LHCN-M2 (cell line): ENCODE measurements around the gene NSUN3. TPM values are rescaled to one million over a fixed set of nuclear protein-coding genes. Genes with fewer than 3 reads are reported as not detected.

Experiments
- DNase-seq: peaks from one replicate; pipeline ENCODE4 v3.0.0-alpha.2; 2012; ENCODE audit warnings: low read depth
- total RNA-seq: library from RNA; depleted of rRNA; stranded (reverse); fragments of >200 nt; gene quantifications from 2 replicates; pipeline ENCODE4 v1.2.3, GENCODE V29; 2014

Gene NSUN3
- total RNA-seq, 1 experiment from 2014 or later, result 9.0 TPM

DNA sequence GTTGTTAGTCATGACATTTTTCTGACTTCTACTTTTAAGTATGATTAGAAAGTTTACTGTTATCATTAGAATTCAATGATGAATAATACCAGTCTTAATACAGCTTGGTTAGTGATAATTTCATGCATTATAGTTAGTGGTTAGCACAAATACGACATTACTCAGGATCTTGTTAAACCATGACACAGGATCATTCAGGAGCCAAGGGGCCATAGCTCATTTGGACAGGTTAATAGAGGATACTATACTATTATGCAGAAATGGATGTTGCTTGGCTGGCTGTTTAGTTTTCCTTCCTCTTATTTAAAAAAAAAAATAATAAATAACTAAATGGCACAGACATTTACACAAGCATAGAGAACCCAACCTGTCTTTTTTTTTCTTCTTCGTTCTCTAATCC is 55.5 kb downstream of the NSUN3 start:
- DNase-seq, result no peak

DNA sequence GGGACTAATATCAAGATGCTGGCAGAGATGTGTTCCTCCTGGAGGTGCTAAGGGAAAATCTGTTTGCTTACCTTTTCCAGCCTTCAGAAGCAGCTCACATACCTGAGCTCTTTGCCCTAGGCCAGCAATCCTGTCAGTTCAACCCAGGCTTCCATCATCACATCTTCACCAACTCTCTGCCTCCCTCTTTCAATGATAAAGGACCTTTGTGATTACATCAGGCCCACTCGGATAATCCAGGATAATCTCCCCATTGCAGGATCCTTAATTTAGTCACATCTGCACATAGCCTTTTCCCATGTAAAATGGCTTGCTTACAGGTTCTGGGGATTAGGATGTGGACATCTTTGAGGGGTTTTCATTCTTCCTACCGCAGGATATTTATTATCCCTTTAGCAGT is 58.3 kb downstream of the NSUN3 start:
- DNase-seq, result no peak

DNA sequence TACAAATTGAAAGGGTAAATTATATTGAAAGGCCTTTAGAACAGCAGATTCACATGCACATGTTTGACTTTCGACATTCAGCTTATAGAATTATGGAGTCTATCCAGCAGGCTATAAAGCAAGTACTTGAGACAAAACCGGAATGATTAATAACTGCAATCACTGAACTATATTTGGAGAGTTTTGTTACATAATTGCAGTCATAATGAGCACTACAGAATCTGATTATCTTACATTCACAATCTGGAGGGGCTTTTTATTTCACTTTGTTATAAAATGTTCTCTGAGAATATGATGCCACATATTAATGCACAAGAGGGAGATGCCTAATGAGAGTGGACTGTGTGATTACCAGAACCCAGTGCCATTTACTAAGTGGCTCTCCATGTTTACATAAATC is 64.3 kb downstream of the NSUN3 start:
- DNase-seq, result no peak

DNA sequence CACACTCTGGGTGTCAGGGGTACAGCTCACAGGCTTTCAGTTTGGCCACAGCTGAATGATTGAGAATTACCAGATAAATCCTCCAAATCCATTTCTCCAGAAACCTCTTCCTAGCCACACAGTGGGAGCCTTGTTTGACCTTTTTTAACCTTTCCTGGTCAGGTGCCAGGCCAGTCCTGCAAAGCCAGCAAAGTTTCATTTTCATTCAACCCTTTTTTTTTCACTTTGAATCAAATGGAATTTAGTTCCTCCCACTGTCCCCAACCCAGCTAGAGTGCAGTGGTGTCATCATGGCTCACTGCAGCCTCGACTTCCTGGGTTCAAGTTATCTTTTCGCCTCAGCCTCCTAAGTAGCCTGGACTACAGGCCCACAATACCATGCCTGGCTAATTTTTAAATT is 67.8 kb downstream of the NSUN3 start:
- peak; percentile 4 for DNase-seq

DNA sequence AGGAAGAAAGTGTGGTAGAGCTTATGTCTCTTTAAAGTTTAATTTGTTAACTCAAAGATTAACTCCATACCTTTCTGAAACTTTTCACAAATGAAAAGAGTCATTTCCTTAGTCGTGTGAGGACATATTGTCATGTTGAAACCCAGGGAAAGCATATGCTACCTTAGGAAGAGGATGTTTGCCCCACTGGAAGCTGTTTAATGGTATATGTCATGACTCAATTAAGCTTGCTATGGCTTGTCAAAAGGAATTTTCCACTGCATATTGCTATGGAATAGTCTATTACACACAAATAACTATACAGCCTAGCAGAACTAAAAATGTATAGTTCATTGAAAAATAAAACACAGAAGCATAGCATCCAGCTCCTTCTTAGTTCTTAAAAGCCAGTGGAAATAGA is 69.9 kb downstream of the NSUN3 start:
- no peak for DNase-seq

DNA sequence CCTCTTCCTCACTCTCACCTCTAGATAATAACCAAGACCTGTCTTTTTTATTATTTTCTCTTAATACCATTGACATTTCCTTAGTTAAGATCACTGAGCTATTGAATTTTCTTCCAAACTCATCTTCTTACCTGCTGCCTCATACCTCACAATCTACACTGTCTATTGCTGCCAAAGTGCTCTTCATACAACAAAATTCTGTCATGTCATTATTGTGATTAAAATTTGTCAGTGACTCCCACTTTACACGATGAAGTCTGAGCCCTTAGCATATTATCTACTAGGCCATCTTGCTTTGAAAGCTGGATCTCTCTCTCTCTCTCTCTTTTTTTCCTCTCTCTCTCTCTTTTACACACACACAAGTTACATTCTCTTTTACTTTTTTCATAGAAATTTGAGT is 73.3 kb downstream of the NSUN3 start:
- DNase-seq, result no peak

DNA sequence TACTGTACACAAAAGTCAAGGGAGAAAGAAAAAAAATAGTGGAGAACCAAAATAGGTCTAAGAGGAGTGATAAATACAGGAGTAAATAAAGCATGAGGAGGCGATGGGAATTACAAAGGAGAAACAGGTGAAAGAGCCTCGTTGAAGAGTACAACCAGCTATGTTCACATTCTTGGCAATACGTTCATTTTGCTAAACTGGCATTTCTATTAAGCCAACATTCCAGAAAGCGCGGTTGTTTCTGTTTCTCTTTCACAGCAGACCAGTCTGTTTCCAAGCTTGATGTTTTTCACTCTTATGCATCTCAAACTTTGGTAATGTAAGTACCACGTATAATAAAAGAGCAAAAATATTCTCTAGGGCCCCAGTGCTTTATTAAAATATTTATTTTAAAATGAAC is 74.5 kb downstream of the NSUN3 start:
- peak; percentile 35 for DNase-seq

DNA sequence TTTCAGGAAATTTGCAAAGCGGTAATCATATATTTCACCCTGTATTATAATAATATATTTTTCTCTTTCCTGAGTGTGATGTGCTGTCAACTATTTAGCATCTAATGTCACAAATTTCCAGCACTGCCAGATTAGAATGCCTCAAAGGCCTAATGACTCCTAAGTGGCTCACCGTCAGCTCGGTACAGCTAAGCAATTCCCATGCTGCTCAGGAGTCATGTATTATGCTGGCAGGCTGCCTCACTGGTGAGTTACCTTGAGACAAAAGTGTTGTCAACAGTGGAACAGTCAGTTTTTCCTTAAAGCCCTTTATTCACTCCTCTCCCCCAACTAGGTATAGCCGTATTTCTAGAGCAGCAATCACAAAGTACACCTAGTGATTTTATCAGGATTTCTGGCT is 83.6 kb downstream of the NSUN3 start:
- DNase-seq, result no peak

DNA sequence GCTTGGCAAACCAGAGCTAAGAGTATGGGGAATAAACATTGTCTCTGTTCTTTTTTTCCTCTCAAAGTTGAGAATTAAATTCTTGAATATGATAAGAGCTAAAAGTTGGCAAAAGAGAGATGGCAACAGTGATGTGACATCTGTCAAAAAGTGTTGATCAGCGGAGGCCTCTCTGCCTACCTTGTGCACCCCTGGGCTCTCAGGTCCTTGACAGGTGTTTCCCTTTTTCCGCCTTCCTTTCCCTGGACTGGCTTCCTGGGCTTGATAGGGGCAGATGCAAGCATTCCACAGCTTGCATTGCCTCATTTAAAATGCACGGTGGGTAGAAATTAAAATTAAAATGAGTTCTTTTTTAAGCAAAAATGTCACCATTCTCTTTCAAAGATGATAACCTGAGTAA is 84.2 kb downstream of the NSUN3 start:
- no peak for DNase-seq

DNA sequence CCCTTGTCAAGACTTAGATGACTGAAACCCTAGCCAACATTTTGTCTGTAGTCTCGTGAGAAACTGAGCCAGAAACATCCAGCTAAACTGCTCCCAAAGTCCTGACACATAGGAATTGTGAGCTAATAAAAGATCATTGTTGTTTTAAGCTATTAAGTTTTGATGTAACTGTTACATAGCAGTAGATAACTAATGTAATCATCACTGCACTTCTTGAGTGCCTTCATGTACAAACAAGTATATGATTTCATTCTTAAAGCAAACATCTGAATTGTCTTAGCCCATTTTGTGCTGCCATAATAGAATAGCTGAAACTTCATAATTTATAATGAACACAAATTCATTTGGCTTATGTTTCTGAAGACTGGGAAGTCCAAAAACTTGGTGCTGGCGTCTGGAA is 87.3 kb downstream of the NSUN3 start:
- no peak for DNase-seq

DNA sequence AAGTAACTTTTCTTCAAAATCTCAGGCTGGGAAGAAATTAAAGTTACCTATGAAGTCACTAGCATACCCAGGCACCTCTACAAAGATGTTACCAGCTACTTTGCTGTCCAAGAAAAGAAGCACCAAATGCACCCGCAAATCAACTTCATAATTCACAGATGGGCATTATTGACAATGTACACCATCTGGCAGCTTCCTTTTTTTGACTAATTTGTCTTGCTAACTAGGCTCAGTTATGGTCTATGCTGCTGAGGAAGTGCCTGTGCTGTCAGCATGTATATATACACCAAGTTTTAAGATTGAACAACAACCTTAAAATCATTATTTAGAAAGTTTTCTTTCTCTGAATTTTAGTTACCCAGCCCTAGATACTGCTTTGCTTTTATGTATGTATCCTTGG is 93.8 kb downstream of the NSUN3 start:
- no peak for DNase-seq

DNA sequence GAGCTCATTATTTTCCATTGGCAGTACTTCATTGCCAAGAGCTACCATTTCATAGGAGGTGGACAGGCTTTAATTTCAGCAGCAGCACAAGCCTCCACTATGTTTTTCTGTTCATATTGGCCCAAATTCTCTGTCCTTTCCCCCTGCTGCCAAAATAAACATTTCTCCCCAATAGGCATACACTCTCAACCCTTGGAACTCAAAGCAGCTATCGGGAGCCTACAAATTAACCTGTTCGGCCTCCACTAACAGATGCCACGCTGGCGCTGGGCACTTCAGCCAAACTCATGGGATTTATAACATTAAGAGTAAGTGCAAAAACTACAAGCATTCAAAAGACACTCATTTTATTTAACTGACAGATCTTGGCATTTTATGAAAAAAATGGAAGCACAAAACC is 95.7 kb downstream of the NSUN3 start:
- no peak for DNase-seq

DNA sequence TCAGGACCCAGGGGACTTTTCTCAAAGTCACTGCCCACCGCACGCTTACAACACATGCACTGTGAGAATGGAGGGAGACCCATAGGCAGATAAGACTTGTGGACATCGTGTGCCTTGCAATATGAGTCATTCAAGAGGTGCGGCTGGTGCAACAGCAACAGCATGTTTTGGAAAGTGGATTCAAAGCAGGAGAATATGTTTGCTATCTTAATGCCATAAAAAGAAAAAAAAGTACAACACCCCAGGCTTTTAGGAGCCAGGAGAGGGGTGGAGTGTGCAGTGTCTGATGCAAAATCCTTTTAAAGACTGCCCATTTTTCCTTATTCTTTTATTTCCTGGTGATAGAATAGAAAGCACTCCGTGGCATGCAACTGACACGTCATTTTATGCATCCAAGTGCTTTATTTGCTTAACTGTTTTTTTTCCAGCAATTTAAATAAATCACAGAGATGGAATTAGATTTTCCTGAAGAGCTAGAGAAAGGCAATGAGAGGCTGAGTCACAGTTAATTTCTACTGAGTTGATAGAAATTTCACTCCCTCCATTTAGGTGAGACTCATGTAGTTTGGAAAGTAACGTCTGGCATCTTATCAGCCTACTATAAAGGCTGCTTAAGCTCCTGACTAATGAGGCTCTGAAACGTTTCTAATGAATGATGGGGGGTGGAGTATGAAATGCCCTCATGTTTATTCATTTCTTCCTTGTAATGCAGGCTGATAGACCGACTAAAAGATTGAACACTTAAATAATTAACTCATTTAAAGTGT is 96.4 kb downstream of the NSUN3 start:
- DNase-seq, result peak; percentile 77

DNA sequence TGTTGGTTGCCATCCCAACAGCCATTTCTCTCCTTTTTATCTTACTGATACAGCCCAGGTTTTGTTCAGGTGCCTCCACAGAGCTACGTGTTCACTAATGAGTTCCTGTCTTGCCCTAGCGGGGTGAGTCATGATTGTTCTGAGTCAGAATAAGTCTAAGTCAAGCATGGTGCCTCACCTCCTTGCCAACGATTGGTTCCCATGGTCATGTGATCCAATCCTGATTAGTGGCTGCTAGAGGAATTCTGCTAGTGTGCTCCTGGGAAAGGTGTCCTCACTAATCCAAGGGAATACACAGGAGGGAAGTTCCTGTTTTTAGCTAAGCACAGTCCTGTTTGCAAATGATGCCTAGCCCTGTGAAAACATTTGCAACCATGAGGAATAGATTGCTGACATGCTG is 99.8 kb downstream of the NSUN3 start:
- peak; percentile 66 for DNase-seq

DNA sequence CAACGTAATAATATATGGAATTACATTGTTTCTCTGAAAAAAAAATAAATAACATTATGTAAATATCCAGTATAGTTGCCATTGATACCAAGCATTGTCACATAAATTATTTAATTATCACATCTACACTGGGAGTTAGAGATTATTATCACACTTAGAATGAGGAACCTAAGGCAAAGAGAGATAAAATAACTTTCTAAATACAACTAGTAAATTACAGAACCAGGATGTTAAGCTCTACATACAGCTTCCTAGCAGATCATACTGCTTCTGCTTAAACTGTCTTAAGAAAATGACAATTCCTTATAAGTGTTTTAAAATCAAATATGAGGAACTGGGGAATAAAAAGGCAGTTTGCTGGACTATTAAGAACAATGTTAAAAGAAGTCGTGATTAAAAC is 104.5 kb downstream of the NSUN3 start:
- no peak for DNase-seq

DNA sequence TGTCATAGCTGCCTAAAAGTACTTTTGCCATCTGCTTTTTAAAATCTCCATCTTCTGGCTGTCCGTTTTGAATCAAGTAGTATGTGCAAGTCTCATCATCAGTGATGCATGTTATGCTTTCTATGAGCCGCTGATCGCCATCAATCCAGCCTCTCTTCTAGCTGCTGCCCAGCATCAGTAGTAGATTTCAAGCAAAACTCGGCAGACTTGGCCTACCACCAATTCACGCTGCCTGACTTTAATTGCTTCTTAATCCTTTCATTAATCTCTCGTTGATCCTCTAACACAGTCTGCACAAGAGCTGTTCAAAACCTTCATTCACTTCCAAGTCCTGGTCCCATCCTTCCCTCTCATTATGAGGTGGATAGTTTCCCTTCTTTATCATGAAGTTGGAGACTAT is 104.9 kb downstream of the NSUN3 start:
- DNase-seq, result no peak

DNA sequence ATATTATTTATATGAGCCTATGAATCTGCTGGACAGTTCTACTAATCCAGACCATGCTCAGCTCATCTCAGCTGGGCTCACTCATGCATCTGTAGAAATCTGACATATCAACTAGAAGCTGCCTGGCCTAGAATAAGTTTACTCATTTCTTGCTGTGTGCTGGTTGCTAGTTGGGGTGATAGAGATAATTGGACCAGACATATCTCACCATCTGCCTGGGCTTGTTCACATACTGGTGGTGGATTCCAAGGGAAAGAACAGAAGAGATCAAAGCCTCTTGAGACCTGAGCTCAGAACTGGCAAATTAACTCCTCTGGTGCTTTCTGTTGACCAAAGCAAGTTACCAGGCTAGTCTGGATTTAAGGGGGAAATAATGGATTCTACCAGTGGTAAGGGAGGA is 109.1 kb downstream of the NSUN3 start:
- no peak for DNase-seq

DNA sequence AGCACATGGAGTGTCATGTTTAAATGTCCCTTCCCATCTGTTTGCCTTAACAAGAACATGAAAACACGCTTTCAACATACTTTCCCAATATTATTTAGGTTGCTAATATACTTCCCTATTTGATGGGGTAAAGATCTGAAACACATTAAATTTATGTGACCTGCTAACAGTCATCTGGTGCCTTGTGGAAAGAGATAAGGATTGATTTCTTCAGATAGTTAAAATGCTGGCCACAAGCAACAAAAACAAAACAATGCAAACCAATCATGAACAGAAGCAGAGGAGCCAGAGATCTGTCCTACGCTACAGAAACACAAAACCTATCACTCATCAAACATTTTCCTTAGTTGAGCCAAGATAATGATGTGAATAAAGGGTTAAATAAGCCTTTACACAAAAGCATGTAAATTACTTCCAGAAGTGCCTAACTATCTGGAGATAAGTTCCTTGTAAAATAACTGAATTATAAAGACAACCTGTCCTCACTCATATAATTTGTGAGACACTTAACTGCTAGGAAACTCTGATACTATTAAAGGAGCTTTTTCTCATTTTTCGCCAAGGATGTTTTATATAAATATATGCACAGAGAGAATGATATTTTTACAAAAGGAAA is 109.9 kb downstream of the NSUN3 start:
- DNase-seq, result no peak

DNA sequence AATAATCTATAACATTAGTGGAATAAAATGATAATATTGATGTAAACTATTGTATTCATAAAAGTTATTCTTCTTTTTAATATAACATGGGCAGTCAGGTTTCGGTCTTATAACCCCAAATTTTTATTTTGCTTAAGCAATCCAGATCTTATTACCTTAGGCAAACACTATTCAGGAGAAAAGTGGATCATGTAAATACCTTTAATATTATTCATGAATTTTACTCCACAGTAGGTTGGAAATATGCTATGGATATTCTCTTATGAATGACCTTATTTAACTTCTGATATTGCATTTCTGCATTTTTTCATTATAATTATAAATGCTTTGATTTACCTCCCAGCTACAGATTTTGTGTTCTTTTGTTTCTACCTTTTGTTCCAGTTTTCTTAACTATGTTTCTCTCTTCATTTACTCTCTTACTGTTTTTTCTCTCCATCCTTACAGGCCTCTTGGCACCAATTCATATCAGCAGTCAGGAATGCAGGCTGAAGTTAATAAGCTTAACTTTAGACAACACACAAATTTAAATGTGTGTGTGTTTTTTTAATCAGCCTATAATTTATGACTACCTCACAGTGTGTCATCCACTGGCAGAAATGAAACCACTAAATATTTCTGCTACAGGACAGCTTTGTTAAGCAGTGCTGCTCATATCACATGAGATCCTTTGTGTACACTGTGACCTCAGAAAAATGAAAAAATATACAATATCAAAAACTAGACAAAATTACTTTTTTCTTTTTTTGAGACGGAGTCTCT is 111.0 kb downstream of the NSUN3 start:
- peak; percentile 60 for DNase-seq

DNA sequence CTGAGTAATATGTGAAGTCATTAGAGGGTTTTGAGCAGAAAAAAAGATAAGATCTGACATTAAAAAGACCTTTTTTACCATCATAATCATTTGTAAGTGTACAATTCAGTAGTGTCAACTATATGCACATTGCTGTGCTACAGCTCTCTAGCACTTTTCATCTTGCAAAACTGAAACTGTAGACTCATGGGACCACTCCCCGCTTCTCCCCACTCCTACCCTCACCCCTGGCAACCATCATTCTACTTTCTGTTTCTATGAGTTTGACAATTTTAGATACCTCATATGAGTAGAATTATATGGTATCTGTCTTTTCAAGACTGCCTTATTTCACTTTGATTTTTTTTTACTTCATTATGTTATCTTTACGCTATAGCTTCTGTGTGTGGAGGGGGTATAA is 112.8 kb downstream of the NSUN3 start:
- DNase-seq, result no peak

DNA sequence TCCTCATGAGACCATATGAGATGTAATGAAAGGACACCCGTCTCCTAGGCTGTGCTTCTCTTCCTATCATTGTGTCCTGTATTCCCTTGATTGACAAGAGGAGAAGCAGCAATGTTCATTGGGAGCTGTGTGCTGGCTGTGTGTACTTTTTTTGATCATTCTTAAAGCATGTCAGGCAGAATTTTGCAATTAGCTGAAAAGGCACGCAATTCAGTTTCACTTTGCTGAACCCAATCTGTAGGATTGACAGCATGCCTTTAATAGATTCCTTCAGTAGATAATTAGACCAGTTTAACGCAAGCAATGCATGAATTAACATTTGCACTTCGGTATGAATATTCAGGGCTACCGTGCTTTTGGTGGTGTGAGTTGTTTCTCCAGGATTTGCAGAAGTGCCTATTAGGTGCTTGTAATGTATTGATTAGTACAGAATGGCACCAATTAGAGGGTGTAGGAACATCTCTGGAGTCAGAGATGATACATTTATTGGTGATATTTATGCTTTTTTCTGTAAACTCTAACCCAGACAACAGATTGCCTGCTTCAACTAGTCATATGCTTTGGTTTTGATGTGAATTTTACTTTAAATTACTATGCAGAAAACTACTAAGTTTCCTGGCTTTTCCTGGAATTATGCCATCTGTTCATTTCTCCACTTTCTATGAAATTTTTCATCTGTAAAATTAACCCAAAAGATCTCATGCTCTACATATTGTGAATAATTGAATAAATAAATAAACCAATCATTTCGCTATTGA is 114.3 kb downstream of the NSUN3 start:
- DNase-seq, result peak; percentile 6
